HG02759 (cell line): ENCODE results near the gene TNPO3.

Experiments
- ATAC-seq: cut with Tn5 transposase; IDR thresholded peaks from one replicate; pipeline ENCODE4 v1.9.1; 2021; ENCODE audit warnings: mild to moderate bottlenecking, moderate library complexity; ENCODE audit not compliant: unreplicated experiment

TNPO3 gene

GRCh38 chr7:128911423-128912031 is 143.4 kb downstream of the TNPO3 start:
- no peak for ATAC-seq

- ATAC-seq, result no peak
Measured at GRCh38 chr7:128910569-128910945, 144.4 kb downstream of the TNPO3 start, which contains the start of gene KCP. Gene KCP, minus strand, starts transcription at chr7:128910709. Its CDS starts 33 bp downstream, at chr7:128910676.

- no peak for ATAC-seq
Measured at GRCh38 chr7:128909625-128910568, 145.0 kb downstream of the TNPO3 start.

- no peak for ATAC-seq
Measured at GRCh38 chr7:128908750-128909624, 145.9 kb downstream of the TNPO3 start.

- ATAC-seq, result no peak
Measured at GRCh38 chr7:128906766-128907559, 147.9 kb downstream of the TNPO3 start.

- ATAC-seq, result no peak
Measured at GRCh38 chr7:128906001-128906765, 148.7 kb downstream of the TNPO3 start.

- ATAC-seq, result peak; percentile 39
Measured at GRCh38 chr7:128904381-128905197, 150.3 kb downstream of the TNPO3 start.
